Medulla oblongata (tissue), 1 donor: ENCODE results near the gene STARD8.
"Not testable (repeated sequence)": the region's sequence is repeated elsewhere in the genome, so short reads cannot be mapped to it uniquely, and the experiment has no call there.

Experiments
- DNase-seq: peaks from one replicate; pipeline ENCODE4 v3.0.0-alpha.2; 2015; ENCODE audit errors: extremely low spot score

STARD8 gene

GRCh38 chrX:68656473-68656872, 9.0 kb downstream of the STARD8 start:
- DNase-seq: not testable (repeated sequence)

DNA sequence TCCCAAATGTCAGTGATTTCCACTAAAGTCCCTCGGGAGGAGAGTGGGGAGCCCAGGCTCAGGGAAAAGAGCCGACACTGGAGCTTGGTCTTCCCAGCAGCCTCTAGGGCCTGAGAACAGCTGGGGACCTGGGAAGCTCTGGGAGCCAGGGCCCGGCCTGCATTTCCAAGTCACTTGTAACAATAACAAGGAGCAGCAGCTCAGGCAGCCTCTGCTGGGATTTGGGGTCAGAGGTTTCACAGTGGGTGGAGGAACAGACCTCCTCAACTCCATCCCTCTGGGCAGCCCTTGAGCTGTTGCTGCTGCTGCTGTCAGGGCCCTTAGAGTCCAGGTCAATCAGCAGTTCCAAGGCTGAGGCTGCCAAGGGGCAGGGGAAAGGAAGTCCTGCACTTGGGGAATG, 11.1 kb downstream of the STARD8 start:
- no peak for DNase-seq

DNA sequence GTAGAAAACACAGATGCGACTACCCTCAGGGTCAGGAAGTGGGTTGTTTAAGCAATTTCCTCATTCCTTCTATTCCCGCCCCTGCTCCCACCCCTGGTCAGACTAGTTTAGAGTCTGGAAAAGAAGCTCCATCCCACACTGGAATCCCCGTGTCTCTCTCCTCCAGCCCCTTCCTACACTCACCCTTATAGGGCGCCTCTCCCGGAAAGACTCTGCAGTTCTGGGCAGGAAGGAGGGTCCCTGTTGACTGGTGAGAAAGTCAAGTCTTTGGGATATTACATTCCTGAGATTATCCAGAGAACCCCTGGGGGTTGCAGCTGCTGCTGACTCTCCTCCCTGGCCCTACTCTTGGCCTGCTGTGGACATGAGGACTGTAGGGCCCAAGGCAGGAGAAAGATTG, 11.9 kb downstream of the STARD8 start:
- no peak for DNase-seq

GRCh38 chrX:68659786-68660185, 12.3 kb downstream of the STARD8 start:
- DNase-seq: no peak

GRCh38 chrX:68660746-68661145, 13.3 kb downstream of the STARD8 start:
- no peak for DNase-seq

DNA sequence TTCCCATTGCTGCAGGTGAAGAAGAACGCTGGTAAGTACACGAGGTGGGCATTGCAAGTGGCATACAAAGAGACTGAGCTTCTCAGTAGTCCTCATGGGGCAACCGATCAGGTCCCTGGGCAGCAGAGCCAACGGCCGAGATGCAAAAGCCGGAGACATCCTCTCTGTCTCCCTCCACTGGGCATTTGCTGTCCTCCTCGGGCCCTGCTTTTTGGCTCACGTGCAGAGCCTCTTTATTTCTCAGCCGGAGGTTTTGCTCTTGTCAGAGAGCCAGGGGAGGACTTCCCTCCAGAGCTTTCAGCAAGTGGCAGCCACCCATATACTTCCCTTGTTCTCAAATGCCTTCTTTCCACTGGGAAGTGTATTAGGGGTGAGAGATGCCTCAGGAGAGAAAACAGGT, 18.0 kb downstream of the STARD8 start:
- peak; percentile 34 for DNase-seq

- DNase-seq: peak; percentile 45
Observed at GRCh38 chrX:68666580-68666979, 19.1 kb downstream of the STARD8 start.

DNA sequence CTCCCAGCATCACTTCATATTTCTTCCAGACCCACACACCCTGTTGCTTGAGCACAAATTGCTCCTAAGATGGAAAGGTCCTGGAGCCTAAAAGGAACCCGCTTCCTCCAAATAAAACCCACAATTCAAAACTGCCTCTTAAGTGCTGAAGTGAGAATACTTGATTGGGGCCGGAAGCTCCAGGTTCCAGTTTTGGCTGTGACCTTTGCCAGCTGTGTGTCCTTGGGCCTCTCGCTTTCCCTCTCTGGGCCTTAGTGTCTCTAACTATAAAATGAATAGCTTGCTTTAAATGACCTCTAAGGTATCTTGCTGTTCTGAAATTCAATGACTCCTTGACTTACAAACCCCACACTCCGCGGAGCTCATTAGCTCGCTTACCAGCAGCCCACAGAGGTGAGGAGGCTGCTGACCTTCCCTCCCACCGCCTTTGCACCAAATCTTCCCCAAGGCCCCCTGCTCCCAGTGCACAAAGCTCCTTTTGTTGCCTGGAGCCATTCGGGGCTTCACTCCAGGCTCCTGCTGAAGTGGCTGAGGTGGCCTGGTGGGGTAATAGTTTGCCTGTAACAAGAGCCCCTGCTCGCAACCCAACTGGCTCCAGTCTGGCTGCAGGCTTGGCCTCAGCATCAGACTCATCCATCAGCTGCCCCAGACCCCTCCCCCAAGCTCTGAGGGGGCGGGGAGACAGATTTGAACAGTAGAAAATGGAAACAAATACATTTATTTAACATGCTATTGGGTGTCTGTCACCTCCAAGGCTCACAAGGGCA, 21.8 kb downstream of the STARD8 start:
- no peak for DNase-seq

- no peak for DNase-seq
Observed at GRCh38 chrX:68669871-68670270, 22.4 kb downstream of the STARD8 start.

DNA sequence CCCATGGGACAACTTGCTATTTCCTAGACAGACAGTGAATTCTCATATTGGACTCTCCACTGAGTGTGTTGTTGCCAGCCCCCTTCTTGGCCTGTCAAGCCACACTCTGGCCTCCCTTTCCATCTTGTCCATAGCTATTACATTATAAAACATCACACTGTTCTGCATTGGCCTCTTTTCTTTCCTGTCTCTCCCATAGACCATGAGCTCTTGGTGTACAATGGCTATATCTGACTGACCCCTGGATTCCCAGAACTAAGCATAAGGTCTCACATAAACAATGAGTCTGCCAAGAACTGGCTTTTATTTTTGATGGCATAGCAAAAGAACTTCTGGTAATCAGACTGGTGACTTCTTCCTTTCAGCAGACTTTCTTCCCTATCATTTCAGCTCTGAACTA, 23.8 kb downstream of the STARD8 start:
- no peak for DNase-seq

DNA sequence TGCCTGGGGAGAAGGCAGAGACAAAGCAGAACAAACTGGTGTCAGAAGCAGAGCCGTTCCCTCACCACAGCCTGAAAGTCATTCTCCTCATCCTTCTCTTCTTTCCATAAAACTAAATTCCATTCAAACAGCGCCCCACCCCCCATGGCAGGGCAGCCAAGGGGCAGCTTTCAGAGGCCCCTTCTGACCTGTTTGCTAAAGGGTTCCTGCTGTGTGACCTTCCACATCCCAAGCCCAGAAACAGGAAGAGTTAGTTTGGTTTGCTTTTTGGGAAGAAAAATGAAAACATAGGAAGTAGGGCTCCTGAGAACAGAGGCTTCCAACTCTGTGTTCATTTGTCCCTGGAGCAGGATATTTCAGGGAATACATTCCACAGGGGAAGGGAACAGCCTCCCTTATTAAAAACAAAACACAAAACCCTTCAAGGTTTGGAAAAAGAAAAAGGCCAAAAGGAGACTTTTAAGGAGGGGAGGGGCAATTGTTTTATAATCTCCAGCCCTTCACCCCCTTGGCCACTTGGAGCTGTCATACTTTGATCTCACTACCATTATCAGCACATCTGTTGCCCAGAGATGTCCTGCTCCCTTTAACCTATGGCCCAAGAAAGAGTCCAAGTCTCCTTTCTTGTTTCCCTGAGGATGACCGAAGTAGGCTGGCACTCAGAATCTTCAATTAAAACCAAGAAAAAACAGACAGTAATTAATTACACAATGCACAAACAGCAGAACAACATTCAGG, 25.3 kb downstream of the STARD8 start:
- no peak for DNase-seq

- DNase-seq: no peak
Observed at GRCh38 chrX:68675571-68675970, 28.1 kb downstream of the STARD8 start.

- DNase-seq: no peak
Observed at GRCh38 chrX:68676335-68676734, 28.9 kb downstream of the STARD8 start.

DNA sequence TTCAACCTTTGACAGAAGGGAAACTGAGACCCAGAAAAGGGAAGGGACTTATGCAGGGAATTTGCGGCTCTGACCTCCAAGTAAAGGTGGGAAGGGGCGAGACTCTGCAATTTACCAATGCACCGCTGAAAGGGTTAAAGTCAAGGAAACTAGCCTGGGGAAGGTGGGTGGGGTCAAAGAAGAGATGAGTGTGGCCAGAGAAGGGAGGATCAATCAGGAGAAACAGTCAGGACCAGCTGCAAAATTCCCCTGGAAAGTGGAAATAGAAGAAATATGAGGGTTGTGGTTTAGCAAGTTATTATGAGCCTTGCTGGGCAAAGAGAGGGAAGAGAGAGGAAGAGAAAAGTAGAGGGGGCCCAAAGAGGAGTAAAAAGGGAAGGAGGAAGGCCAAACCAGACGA, 30.5 kb downstream of the STARD8 start:
- no peak for DNase-seq

DNA sequence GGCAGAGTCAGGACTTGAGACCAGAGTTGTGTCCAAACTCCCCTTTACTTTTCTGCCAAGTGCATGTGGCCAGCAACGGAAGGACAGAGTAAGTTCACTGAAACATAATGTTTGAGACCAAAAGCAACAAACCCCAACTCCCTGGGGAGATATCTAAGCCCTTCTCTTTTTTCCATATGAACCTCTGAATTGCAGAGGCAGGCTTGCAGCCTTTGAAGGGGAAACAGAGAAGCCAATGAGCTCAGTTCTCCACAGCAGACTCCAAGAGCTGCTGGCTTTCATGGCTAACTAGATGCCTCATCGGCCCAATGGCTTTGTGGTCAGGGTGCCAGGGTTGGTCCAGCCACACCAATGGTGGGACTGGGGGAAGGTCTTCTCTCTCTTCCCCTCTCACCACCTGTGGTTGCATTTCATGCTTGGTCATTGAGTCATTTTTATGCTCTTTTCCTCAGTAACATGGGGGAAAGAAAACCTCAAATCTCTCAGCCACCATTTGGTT, 34.0 kb downstream of the STARD8 start:
- DNase-seq: no peak

- DNase-seq: no peak
Observed at GRCh38 chrX:68682790-68683189, 35.3 kb downstream of the STARD8 start.

GRCh38 chrX:68683580-68683979, 36.1 kb downstream of the STARD8 start:
- no peak for DNase-seq

GRCh38 chrX:68684291-68684918, 36.9 kb downstream of the STARD8 start:
- no peak for DNase-seq

GRCh38 chrX:68684919-68685304, 37.4 kb downstream of the STARD8 start:
- DNase-seq: no peak

GRCh38 chrX:68685685-68686084, 38.2 kb downstream of the STARD8 start:
- DNase-seq: no peak

DNA sequence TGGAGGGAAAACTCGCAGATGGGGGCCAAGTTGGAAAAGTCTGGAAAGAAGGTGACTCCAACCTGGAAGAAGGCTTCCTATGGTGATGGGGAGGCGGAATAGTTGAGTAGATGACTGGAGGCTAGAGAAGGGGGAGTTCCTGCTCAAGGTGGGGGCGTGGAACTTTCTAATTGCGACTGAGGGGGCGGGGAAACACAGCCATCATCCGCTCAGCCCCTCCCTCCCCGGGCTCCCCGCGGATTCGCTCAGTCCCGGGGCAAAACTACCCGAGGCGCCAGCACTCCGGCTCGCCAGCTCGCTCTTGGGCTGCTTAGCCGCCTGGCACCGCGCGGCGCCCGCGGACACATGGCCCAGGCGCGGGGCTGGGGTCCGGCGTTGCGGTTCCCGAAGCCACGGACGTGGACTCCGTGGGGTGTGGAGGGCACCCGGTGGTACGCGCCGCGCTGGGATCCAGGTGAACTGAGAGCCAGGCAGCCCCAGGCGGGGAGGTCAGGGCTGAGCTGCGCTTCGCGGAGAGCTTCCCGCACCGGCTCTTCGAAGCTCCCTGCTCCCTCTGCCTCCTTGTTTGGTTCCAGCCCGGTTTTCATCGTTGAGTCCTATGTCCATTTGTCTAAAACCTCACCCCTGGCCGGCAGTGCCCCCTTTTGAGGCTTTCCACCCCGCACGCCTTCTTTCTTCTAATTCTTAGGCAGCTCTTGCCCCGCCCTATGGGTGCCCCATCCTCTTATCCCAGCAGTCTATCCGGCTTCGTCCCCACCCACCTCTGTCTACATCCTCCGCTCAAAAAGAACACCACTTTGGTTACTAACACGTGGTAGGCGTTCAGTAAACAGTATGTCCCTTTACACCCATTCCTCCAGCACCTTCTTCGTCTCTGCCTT, 38.9 kb downstream of the STARD8 start:
- DNase-seq: no peak

DNA sequence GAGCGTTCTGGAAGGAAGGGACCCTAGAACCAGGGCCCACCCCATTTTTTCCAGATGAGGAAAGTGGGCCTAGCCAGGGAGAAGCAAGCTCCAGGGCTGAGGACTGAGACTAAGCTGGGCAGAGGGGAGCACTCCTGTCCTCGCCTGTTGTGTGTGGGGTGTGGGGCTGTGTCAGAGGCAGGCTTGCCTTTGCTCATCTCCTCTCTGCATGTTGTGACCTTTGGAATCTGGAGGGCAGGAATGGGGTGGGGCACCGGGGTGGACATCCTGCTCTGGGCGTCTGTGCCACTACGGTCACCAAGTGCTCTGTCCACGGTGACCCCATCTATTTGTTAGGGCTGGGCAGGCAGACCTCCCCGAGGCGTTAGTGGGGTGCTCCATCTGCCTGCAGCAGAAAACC, 41.5 kb downstream of the STARD8 start:
- DNase-seq: not testable (repeated sequence)
